H9 (cell line): ENCODE data around the gene LEF1. TPM values are rescaled to one million over a fixed set of nuclear protein-coding genes. Genes with fewer than 3 reads are reported as not detected.

Source experiments
- DNase-seq: peaks from one replicate; pipeline ENCODE4 v3.0.0-alpha.2; 2017
- H2AFZ ChIP-seq: one replicate; pipeline ENCODE4 v1.6.1; 2013; ENCODE audit warnings: mild to moderate bottlenecking, low read length, control low read depth, moderate library complexity
- H2AK5ac ChIP-seq: 2 replicates; pipeline ENCODE4 v1.6.1; 2013; ENCODE audit warnings: low read length, control low read depth, mixed read lengths; ENCODE audit not compliant: insufficient read length
- H2BK120ac ChIP-seq: one replicate; pipeline ENCODE4 v1.6.1; 2013; ENCODE audit warnings: low read depth, mild to moderate bottlenecking, low read length, control low read depth, inconsistent platforms; ENCODE audit not compliant: poor library complexity, severe bottlenecking
- H2BK12ac ChIP-seq: 2 replicates; pipeline ENCODE4 v1.6.1; 2013; ENCODE audit warnings: low read length, control low read depth, mixed read lengths, low read depth; ENCODE audit not compliant: insufficient read length
- H2BK15ac ChIP-seq: 2 replicates; pipeline ENCODE4 v1.6.1; 2013; ENCODE audit warnings: low read depth, low read length, control low read depth
- H2BK20ac ChIP-seq: one replicate; pipeline ENCODE4 v1.6.1; 2013; ENCODE audit warnings: low read depth, mild to moderate bottlenecking, low read length, control low read depth, inconsistent platforms; ENCODE audit not compliant: poor library complexity, severe bottlenecking
- H2BK5ac ChIP-seq: 2 replicates; pipeline ENCODE4 v1.6.1; 2013; ENCODE audit warnings: low read length, control low read depth, mixed read lengths; ENCODE audit not compliant: insufficient read length
- H3K14ac ChIP-seq: 2 replicates; pipeline ENCODE4 v1.6.1; 2013; ENCODE audit warnings: low read length, control low read depth; ENCODE audit not compliant: insufficient read depth
- H3K18ac ChIP-seq: 2 replicates; pipeline ENCODE4 v1.6.1; 2013; ENCODE audit warnings: low read depth, mild to moderate bottlenecking, mixed read lengths, low read length, control low read depth; ENCODE audit not compliant: insufficient read length
- H3K23ac ChIP-seq: 2 replicates; pipeline ENCODE4 v1.6.1; 2013; ENCODE audit warnings: low read length, control low read depth, mixed read lengths, low read depth; ENCODE audit not compliant: insufficient read length
- H3K23me2 ChIP-seq: 2 replicates; pipeline ENCODE4 v1.6.1; 2013; ENCODE audit warnings: low read depth, mild to moderate bottlenecking, mixed read lengths, low read length, control low read depth; ENCODE audit not compliant: insufficient read length, poor library complexity, severe bottlenecking
- H3K27ac ChIP-seq: 2 replicates; pipeline ENCODE4 v1.5.1; 2013; ENCODE audit warnings: low read length, control low read depth, mixed read lengths, low read depth; ENCODE audit not compliant: insufficient read length
- H3K27me3 ChIP-seq: 2 replicates; pipeline ENCODE4 v1.6.1; 2013; ENCODE audit warnings: low read length, control low read depth, inconsistent platforms; ENCODE audit not compliant: insufficient read depth
- H3K4ac ChIP-seq: 2 replicates; pipeline ENCODE4 v1.6.1; 2013; ENCODE audit warnings: low read depth, mild to moderate bottlenecking, control low read depth, inconsistent platforms, low read length, moderate library complexity
- H3K4me1 ChIP-seq: 2 replicates; pipeline ENCODE4 v1.6.1; 2013; ENCODE audit warnings: low read length, control low read depth, inconsistent platforms; ENCODE audit not compliant: insufficient read depth
- H3K4me2 ChIP-seq: 2 replicates; pipeline ENCODE4 v1.6.1; 2013; ENCODE audit warnings: low read length, control low read depth, mixed read lengths; ENCODE audit not compliant: insufficient read length, insufficient read depth
- H3K56ac ChIP-seq: 2 replicates; pipeline ENCODE4 v1.6.1; 2013; ENCODE audit warnings: low read depth, mild to moderate bottlenecking, mixed read lengths, low read length, control low read depth; ENCODE audit not compliant: insufficient read length
- H3K79me1 ChIP-seq: 2 replicates; pipeline ENCODE4 v1.6.1; 2013; ENCODE audit warnings: low read depth, mild to moderate bottlenecking, moderate library complexity, low read length, control low read depth, inconsistent platforms; ENCODE audit not compliant: insufficient read depth, poor library complexity, severe bottlenecking
- H3K79me2 ChIP-seq: 2 replicates; pipeline ENCODE4 v1.6.1; 2013; ENCODE audit warnings: low read length, control low read depth, inconsistent platforms; ENCODE audit not compliant: insufficient read depth
- H3K9ac ChIP-seq: 2 replicates; pipeline ENCODE4 v1.6.1; 2013; ENCODE audit warnings: low read length, control low read depth, mixed read lengths; ENCODE audit not compliant: insufficient read length; ENCODE audit errors: extremely low read depth
- H3K9me3 ChIP-seq: one replicate; pipeline ENCODE4 v1.6.1; 2013; ENCODE audit warnings: low read depth, low read length, inconsistent platforms; ENCODE audit not compliant: control insufficient read depth
- H3T11ph ChIP-seq: one replicate; pipeline ENCODE4 v1.6.1; 2013; ENCODE audit warnings: mild to moderate bottlenecking, low read length, control low read depth, inconsistent platforms
- H4K20me1 ChIP-seq: one replicate; pipeline ENCODE4 v1.6.1; 2013; ENCODE audit not compliant: control insufficient read depth, insufficient read length, insufficient read depth
- H4K5ac ChIP-seq: 2 replicates; pipeline ENCODE4 v1.6.1; 2013; ENCODE audit warnings: low read depth, mild to moderate bottlenecking, mixed read lengths, low read length, control low read depth; ENCODE audit not compliant: insufficient read length
- H4K8ac ChIP-seq: replicated peaks from 2 replicates; pipeline ENCODE4 v1.6.1; 2013; ENCODE audit warnings: low read length, control low read depth, mixed read lengths, low read depth; ENCODE audit not compliant: insufficient read length
- H4K91ac ChIP-seq: 2 replicates; pipeline ENCODE4 v1.6.1; 2013; ENCODE audit warnings: low read depth, mild to moderate bottlenecking, moderate library complexity, mixed read lengths, low read length, control low read depth; ENCODE audit not compliant: insufficient read length
- H3K27ac Mint-ChIP-seq, 3 experiments: 2 replicates in 2 of 3; 3 replicates in 1 of 3; pipeline ENCODE4 v1.8.0; 2020 to 2021; ENCODE audit warnings: mixed read lengths in 3 of 3, mild to moderate bottlenecking in 1 of 3, moderate library complexity in 1 of 3
- H3K27me3 Mint-ChIP-seq: 2 replicates; pipeline ENCODE4 v1.8.0; 2021; ENCODE audit warnings: low read depth, mild to moderate bottlenecking, moderate library complexity, mixed read lengths
- H3K36me3 Mint-ChIP-seq, 3 experiments: 2 replicates in 2 of 3; 3 replicates in 1 of 3; pipeline ENCODE4 v1.8.0; 2020 to 2021; ENCODE audit warnings: low read depth in 3 of 3, mixed read lengths in 3 of 3; ENCODE audit not compliant: insufficient read depth in 1 of 3
- H3K4me1 Mint-ChIP-seq, 2 experiments: 2 replicates each; pipeline ENCODE4 v1.8.0; 2020; ENCODE audit warnings: mixed read lengths in 2 of 2
- H3K4me3 Mint-ChIP-seq, 2 experiments: 2 replicates in 1 of 2; 3 replicates in 1 of 2; pipeline ENCODE4 v1.8.0; 2020 to 2021; ENCODE audit warnings: mild to moderate bottlenecking in 2 of 2, mixed read lengths in 2 of 2, moderate library complexity in 1 of 2
- H3K9me3 Mint-ChIP-seq, 2 experiments: 2 replicates in 1 of 2; 3 replicates in 1 of 2; pipeline ENCODE4 v1.8.0; 2020; ENCODE audit warnings: mild to moderate bottlenecking in 2 of 2, mixed read lengths in 2 of 2, moderate library complexity in 1 of 2
- CTCF ChIP-seq: fragments of 200-600 bp; sonication (generic); conservative IDR thresholded peaks from 3 replicates; pipeline ENCODE4 v1.8.0; 2021; ENCODE audit warnings: antibody characterized with exemption, mild to moderate bottlenecking
- WGBS: extraction: QIAGEN DNeasy Blood & Tissue Kit; methylation state at CpG from one replicate; pipeline ENCODE4 v1.1.7; 2013; ENCODE audit warnings: missing lambda C conversion rate, low lambda C conversion rate, mixed read lengths; ENCODE audit not compliant: insufficient read length; ENCODE audit errors: extremely low coverage; 5-methylcytosine and 5-hydroxymethylcytosine counted together
- total RNA-seq: library from RNA; stranded (reverse); gene quantifications from 2 replicates; pipeline ENCODE4 v1.2.1, GENCODE V29; 2021

Gene LEF1
- total RNA-seq, 1 experiment from 2014 or later = 2.5 TPM

- Histone ChIP-seq H3K56ac (no peak overlapping the region), H2BK120ac (no peak overlapping the region), H2BK15ac (no peak overlapping the region), H2AFZ (no peak overlapping the region), H3K27me3 (no peaks in the 10 kb centered on the region), H3T11ph (no peak overlapping the region), H2BK12ac (no peak overlapping the region), H3K9me3 (no peaks in the 10 kb centered on the region), H2AK5ac (no peak overlapping the region), H3K4me1 (no peaks in the 10 kb centered on the region), H3K4me2 (no peak overlapping the region), H4K91ac (no peak overlapping the region), H3K18ac (no peak overlapping the region), H3K23me2 (no peaks in the 10 kb centered on the region), H4K8ac (no peak overlapping the region), H3K79me2 (no peaks in the 10 kb centered on the region), H3K79me1 (no peaks in the 10 kb centered on the region), H2BK5ac (no peak overlapping the region), H4K20me1 (no peaks in the 10 kb centered on the region), H3K9ac (no peak overlapping the region), H2BK20ac (no peak overlapping the region), H3K23ac (no peak overlapping the region), H4K5ac (no peak overlapping the region), H3K4ac (no peak overlapping the region), H3K27ac (no peak overlapping the region), H3K14ac (no peak overlapping the region)
- H3K4me3 Mint-ChIP-seq = no peak overlapping the region
- DNase-seq = no peak
- no peaks in the 10 kb centered on the region for H3K9me3 Mint-ChIP-seq
- WGBS = no CpG with 5 or more reads among the region's 1 CpG
- H3K27me3 Mint-ChIP-seq = peaks cover 4% of the 10 kb centered on the region
- no peak for TF ChIP-seq CTCF
- H3K27ac Mint-ChIP-seq = no peak overlapping the region
- H3K4me1 Mint-ChIP-seq = peaks cover 0 to 8% of the 10 kb centered on the region in 2 experiments; a peak in 2 of 4 replicates
- H3K36me3 Mint-ChIP-seq = no peaks in the 10 kb centered on the region
These were observed 98.0 kb downstream of the LEF1 start for GRCh38 chr4:108070775-108071174.
